Activated B cell treated with CpG ODN at 0.5 μM for 24 hours (primary cell): ENCODE data around the gene CBFA2T3. TPM values are rescaled to one million over a fixed set of nuclear protein-coding genes. Genes with fewer than 3 reads are reported as not detected.

Experiments used
- ATAC-seq: fragments of 200-7000 bp; cut with Tn5 transposase; one replicate; pipeline ENCODE4 v1.10.0; 2021; ENCODE audit warnings: low read depth, mild to moderate bottlenecking, moderate library complexity
- CTCF ChIA-PET: fragments of 350-600 bp; sonication (Branson Sonifier 250); formaldehyde crosslinking; loops from one replicate; lab custom pipeline; 2021; ENCODE audit warnings: antibody characterized with exemption; lab: Charles Lee
- POLR2A ChIA-PET: fragments of 350-600 bp; sonication (Branson Sonifier 250); formaldehyde crosslinking; loops from one replicate; lab custom pipeline; 2021; ENCODE audit warnings: antibody characterized with exemption; lab: Charles Lee
- DNase-seq: peaks from one replicate; pipeline ENCODE4 v3.0.0; 2022
- H3K27ac Mint-ChIP-seq: one replicate; pipeline ENCODE4 v1.8.0; 2020; ENCODE audit warnings: mixed read lengths
- H3K27me3 Mint-ChIP-seq: one replicate; pipeline ENCODE4 v1.8.0; 2021; ENCODE audit warnings: mixed read lengths
- H3K36me3 Mint-ChIP-seq: one replicate; pipeline ENCODE4 v1.8.0; 2021; ENCODE audit warnings: low read depth, mixed read lengths
- H3K4me1 Mint-ChIP-seq: one replicate; pipeline ENCODE4 v1.8.0; 2021; ENCODE audit warnings: mixed read lengths
- H3K4me3 Mint-ChIP-seq: one replicate; pipeline ENCODE4 v1.8.0; 2020; ENCODE audit warnings: mild to moderate bottlenecking, mixed read lengths
- H3K9me3 Mint-ChIP-seq: one replicate; pipeline ENCODE4 v1.8.0; 2020; ENCODE audit warnings: mixed read lengths
- intact Hi-C: fragments of 100-400 bp; cut with micrococcal nuclease; formaldehyde crosslinking; loops from one replicate; pipeline ENCODE4 v1.15.1; 2024
- total RNA-seq: library from RNA; stranded (reverse); gene quantifications from 2 replicates; pipeline ENCODE4 v1.2.3, GENCODE V29; 2022
- TF ChIP-seq, protein P1 (sequence below): fragments of 200-600 bp; IDR thresholded peaks from one replicate; pipeline ENCODE4 v1.8.0; 2022; ENCODE audit warnings: antibody characterized with exemption, mild to moderate bottlenecking

CBFA2T3 gene
- total RNA-seq, 1 donor from 2014 or later, result 63.3 TPM

DNA sequence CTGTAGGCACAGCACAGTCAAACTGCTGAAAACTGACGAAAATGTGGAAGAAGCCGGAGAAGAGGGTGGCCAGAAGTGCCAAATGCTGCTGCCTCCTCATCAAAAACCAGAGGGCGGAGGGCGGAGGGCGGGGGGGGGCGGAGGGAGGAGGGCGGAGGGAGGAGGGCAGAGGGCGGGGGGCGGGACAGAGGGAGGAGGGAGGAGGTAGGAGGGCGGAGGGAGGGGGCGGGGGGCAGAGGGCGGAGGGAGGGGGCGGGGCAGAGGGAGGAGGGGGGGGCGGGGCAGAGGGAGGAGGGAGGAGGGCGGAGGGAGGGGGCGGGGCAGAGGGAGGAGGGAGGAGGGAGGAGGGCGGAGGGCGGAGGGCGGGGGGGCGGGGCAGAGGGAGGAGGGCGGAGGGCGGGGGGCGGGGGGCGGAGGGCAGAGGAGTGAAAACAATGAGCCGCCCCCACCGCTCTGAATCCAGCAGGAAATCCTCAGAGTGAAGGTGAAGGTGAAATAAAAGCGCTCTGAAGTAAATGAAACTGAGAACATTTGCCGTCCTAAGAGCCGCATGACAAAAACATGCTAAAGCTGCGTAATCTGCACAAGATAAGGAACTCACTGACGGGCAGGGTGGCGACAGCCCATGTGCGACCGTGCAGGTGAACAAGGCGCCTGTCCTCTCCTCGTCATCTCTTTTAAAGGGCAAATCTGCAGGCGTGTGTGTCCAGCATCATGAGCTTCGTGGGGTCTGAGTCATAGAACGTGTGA is 22.6 kb upstream of the CBFA2T3 start:
- Mint-ChIP-seq H3K4me3 (no peak overlapping the region), H3K27ac (peak overlapping the region; percentile 54), H3K27me3 (peaks cover 17% of the 10 kb centered on the region), H3K9me3 (peaks cover 11% of the 10 kb centered on the region), H3K36me3 (peaks cover 2% of the 10 kb centered on the region), H3K4me1 (peaks cover 29% of the 10 kb centered on the region)
- TF ChIP-seq, protein P1, sequence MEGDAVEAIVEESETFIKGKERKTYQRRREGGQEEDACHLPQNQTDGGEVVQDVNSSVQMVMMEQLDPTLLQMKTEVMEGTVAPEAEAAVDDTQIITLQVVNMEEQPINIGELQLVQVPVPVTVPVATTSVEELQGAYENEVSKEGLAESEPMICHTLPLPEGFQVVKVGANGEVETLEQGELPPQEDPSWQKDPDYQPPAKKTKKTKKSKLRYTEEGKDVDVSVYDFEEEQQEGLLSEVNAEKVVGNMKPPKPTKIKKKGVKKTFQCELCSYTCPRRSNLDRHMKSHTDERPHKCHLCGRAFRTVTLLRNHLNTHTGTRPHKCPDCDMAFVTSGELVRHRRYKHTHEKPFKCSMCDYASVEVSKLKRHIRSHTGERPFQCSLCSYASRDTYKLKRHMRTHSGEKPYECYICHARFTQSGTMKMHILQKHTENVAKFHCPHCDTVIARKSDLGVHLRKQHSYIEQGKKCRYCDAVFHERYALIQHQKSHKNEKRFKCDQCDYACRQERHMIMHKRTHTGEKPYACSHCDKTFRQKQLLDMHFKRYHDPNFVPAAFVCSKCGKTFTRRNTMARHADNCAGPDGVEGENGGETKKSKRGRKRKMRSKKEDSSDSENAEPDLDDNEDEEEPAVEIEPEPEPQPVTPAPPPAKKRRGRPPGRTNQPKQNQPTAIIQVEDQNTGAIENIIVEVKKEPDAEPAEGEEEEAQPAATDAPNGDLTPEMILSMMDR, result no peak
- ATAC-seq (peak; percentile 67), DNase-seq (no peak)
- intact Hi-C loops, result loop anchor here (5.0 kb wide), 1 partner anchor 33 kb away; no protein-coding TSS in a partner anchor
- POLR2A ChIA-PET, result interaction anchor here (0.7 kb wide), 1 partner anchor 172 kb away, joined by 3 read pairs; the partner anchor contains the start of gene CDH15
- CTCF ChIA-PET, result no interaction called here

DNA sequence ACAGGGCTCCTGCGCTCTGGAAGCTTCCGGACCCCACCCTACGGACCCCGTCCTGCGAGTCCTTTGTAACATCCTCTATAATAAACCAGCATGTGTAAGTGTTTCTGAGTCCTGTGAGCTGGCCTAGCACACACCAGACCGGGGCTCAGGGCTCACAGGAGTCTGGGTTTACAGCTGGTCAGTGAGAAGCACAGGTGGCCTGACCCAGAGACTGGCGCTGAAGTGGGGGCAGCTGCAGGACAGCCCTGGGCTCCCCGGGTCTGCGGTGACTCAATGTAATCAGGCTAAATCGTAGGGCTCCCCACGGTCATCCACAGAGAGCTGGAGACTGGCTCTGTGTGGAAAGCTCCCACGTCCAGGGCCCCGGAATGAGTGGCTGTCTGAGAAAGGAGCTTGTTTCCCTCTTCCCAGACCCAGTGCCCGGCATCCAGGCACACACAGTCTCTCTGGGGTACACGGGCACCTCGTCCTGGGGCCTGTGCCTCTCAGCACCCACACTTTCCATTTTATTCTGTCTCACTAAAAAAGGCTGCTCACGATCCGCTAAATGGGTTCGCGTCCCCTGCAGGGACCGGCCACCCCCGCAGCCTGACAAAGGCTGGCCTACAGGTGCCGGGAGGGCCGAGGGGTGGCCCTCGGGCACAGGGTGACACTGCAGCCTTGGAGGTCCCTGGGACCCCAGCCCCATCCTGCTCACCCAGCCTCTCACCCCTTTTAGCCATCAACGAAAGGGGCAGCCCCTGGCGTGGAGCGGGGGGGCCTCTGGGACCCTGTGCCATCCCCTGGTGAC is 18.9 kb upstream of the CBFA2T3 start:
- TF ChIP-seq, protein P1, result no peak
- CTCF ChIA-PET, result no interaction called here
- Mint-ChIP-seq H3K27me3 (peaks cover 4% of the 10 kb centered on the region), H3K36me3 (peaks cover 2% of the 10 kb centered on the region), H3K4me3 (no peak overlapping the region), H3K9me3 (peaks cover 11% of the 10 kb centered on the region), H3K27ac (no peak overlapping the region), H3K4me1 (peaks cover 33% of the 10 kb centered on the region)
- POLR2A ChIA-PET, result no interaction called here
- ATAC-seq (no peak), DNase-seq (no peak)
- intact Hi-C loops, result loop anchor here (5.0 kb wide), 1 partner anchor 36 kb away; no protein-coding TSS in a partner anchor

DNA sequence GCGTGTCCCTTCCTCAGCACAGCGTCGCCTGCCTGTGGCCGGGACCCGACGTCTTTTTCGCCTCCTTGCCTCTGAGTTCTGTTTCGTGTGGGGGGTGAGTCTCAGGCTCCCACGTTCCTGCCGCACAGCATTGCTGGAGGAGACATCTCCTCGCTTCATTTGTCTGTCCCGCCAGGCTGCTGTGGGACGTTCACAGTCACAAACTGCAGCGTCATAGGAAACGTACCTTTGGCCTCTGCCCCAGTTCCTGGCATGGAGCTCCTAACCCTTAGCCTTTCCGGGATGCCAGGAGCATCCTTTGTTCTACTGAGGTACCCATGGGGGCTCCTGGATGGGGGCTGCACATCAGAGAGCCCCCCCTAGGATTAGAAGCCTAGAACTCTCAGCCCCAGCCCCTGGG is 18.2 kb upstream of the CBFA2T3 start:
- Mint-ChIP-seq H3K36me3 (peaks cover 2% of the 10 kb centered on the region), H3K9me3 (peaks cover 11% of the 10 kb centered on the region), H3K4me3 (no peak overlapping the region), H3K4me1 (peaks cover 32% of the 10 kb centered on the region), H3K27ac (no peak overlapping the region), H3K27me3 (peaks cover 4% of the 10 kb centered on the region)
- DNase-seq (no peak), ATAC-seq (no peak)
- intact Hi-C loops, result loop anchor here (5.0 kb wide), 1 partner anchor 37 kb away; no protein-coding TSS in a partner anchor
- TF ChIP-seq, protein P1, result no peak
- POLR2A ChIA-PET, result no interaction called here
- CTCF ChIA-PET, result no interaction called here

DNA sequence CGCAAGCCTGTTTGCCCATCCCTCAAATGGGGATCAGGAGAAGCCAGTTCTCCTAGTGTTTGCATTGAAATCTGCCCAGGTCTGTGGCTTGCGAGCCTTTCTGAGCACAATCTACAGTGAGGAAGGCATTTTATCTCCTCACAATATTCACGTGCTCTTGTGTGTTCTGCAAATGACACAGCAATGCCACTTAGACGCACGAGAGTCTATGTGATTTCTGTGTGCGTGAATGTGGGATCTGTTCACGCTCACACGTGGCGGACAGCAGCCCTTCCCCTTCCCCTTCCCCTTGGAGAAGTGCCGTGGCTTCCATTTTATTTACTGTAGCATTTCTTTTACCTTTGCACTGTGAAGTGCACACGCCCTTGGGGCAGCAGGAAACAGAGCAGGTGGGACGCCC is 17.7 kb upstream of the CBFA2T3 start:
- TF ChIP-seq, protein P1, result no peak
- H3K4me3 Mint-ChIP-seq, result no peak overlapping the region
- ChIA-PET POLR2A (no interaction called here), CTCF (no interaction called here)
- intact Hi-C loops, result loop anchor here (5.0 kb wide), 1 partner anchor 38 kb away; no protein-coding TSS in a partner anchor
- H3K4me1 Mint-ChIP-seq, result peaks cover 27% of the 10 kb centered on the region
- ATAC-seq, result no peak
- H3K9me3 Mint-ChIP-seq, result peaks cover 11% of the 10 kb centered on the region
- peaks cover 2% of the 10 kb centered on the region for H3K36me3 Mint-ChIP-seq
- H3K27ac Mint-ChIP-seq, result no peak overlapping the region
- peaks cover 4% of the 10 kb centered on the region for H3K27me3 Mint-ChIP-seq
- no peak for DNase-seq
